Astrocyte of the cerebellum (primary cell): ENCODE measurements around the gene CLEC20A.

Experiments
- DNase-seq: peaks from one replicate; pipeline ENCODE4 v3.0.0-alpha.2; 2011; ENCODE audit warnings: low read depth
- H3K4me3 ChIP-seq: 2 replicates; pipeline ENCODE4 v1.5.1; 2011; ENCODE audit warnings: mild to moderate bottlenecking, low read depth, low read length, moderate library complexity
- in situ Hi-C: cut with HindIII; loops from 2 replicates; pipeline ENCODE4 v1.10.0; 2017; ENCODE audit warnings: low sequenced_read_pairs
- TF ChIP-seq, protein P1 (sequence below): IDR thresholded peaks from 2 replicates; pipeline ENCODE4 v1.5.1; 2012; ENCODE audit warnings: low read length, low read depth, moderate library complexity, mild to moderate bottlenecking; ENCODE audit errors: missing control alignments

The CLEC20A gene

DNA sequence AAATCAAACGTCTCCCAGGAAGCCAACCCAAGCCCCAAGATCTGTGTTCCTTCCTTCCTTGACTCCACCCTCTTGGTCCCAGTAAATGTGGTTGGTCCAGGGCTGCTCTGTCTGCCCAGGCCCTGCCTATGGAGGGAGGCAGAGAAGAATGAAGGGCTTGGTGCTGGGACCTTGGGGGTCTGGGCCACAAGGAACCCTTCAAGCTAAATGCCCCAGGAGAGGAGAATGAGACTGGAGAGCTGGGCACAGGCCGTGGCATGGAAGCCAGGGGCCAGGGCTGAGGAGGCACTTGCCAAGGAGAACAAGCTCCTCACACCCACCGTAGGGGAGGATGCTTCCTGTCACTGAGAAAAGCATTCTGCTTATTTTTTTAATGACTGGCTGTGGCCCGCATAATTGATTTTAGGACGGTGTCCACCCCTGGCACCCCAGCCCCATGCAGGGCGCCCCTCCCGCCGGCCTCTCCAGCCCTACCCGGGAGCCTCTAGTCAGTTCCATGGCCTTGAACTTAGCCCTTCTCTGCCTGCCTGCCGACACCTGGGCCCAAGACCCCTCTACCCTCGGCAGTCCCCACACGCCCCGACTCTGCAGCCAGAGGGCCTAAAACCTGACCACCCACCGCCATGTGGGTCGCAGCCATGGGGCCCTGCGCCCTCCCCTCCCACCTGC is 889 bp downstream of the CLEC20A start:
- in situ Hi-C loops, result loop anchor here (5.0 kb wide), 1 partner anchor 89 kb away; no protein-coding TSS in a partner anchor
- no peak overlapping the region for H3K4me3 ChIP-seq
- TF ChIP-seq, protein P1, sequence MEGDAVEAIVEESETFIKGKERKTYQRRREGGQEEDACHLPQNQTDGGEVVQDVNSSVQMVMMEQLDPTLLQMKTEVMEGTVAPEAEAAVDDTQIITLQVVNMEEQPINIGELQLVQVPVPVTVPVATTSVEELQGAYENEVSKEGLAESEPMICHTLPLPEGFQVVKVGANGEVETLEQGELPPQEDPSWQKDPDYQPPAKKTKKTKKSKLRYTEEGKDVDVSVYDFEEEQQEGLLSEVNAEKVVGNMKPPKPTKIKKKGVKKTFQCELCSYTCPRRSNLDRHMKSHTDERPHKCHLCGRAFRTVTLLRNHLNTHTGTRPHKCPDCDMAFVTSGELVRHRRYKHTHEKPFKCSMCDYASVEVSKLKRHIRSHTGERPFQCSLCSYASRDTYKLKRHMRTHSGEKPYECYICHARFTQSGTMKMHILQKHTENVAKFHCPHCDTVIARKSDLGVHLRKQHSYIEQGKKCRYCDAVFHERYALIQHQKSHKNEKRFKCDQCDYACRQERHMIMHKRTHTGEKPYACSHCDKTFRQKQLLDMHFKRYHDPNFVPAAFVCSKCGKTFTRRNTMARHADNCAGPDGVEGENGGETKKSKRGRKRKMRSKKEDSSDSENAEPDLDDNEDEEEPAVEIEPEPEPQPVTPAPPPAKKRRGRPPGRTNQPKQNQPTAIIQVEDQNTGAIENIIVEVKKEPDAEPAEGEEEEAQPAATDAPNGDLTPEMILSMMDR, result no peak
- no peak for DNase-seq

DNA sequence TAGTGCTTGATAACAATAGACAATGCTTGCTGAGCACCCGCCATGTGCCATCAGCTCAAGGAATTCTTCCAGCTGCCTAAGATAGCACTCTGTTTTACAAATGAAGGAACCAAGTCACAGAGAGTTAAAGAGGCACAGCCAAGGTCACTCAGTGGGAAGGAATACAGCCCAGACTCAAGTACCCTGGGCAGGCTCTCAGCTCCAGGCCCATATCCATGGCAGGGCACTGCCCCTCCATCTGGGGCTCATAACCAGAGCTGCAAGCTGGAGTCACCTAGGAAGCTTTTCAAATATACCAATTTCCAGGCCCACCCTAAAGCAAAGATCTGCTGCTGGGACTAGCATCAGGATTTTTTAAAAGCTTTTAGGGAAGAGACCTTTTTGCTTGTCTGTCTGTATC is 1.6 kb downstream of the CLEC20A start:
- TF ChIP-seq, protein P1, result no peak
- in situ Hi-C loops, result loop anchor here (5.0 kb wide), 1 partner anchor 88 kb away; no protein-coding TSS in a partner anchor
- H3K4me3 ChIP-seq, result no peak overlapping the region
- no peak for DNase-seq

DNA sequence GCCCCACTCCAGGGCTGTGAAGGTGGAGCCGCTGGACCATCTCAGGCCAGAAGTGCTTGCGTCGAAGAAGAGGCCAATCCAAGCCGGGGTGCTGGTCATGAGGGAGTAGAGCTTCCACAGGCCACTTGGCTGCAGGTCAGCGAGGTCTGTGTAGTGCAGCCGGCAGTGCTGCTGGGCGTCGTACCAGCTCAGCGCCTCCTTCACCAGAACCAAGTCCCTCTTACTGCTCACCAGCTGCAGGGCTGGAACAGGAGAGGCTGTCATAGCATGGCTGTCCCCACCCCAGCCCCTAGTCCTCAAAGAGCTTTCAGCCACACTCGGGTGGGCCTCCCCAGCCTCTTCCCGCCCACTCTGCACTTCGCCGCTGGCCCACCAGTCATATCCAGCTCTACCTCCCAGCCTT is 2.2 kb downstream of the CLEC20A start:
- H3K4me3 ChIP-seq, result no peak overlapping the region
- in situ Hi-C loops, result no loop called here
- no peak for DNase-seq
- TF ChIP-seq, protein P1, result no peak

- TF ChIP-seq, protein P1, result no peak
- in situ Hi-C loops, result no loop called here
- DNase-seq, result no peak
- H3K4me3 ChIP-seq, result no peak overlapping the region
Observed at GRCh38 chr1:178493301-178493741, 3.4 kb downstream of the CLEC20A start.

GRCh38 chr1:178492341-178492740 is 4.4 kb downstream of the CLEC20A start:
- H3K4me3 ChIP-seq, result no peak overlapping the region
- TF ChIP-seq, protein P1, result no peak
- no peak for DNase-seq
- in situ Hi-C loops, result no loop called here

GRCh38 chr1:178491721-178492120 is 5.0 kb downstream of the CLEC20A start:
- TF ChIP-seq, protein P1, result no peak
- in situ Hi-C loops, result no loop called here
- no peak overlapping the region for H3K4me3 ChIP-seq
- DNase-seq, result no peak
